ENCODE data around the gene SLC39A8. TPM values are rescaled to one million over a fixed set of nuclear protein-coding genes. Genes with fewer than 3 reads are reported as not detected.

The SLC39A8 gene
- polyA plus RNA-seq, 1 donor from 2014 or later, result 0.53 TPM

GRCh38 chr4:102312417-102312816, 32.9 kb downstream of the SLC39A8 start:
- Histone ChIP-seq H3K79me2 (replicated peaks; ENCODE audit: insufficient read depth, low read length) (no peaks in the 10 kb centered on the region), H3K9me3 (ENCODE audit: low read length) (no peaks in the 10 kb centered on the region), H3K27ac (ENCODE audit: low read length) (no peak overlapping the region), H3K9ac (ENCODE audit: low read length) (no peak overlapping the region), H3K4me2 (ENCODE audit: low read length) (no peak overlapping the region), H3K27me3 (ENCODE audit: insufficient read depth, low read depth, low read length) (no peaks in the 10 kb centered on the region), H3K9me2 (ENCODE audit: insufficient read depth, low read length) (no peaks in the 10 kb centered on the region), H3K4me3 (ENCODE audit: low read length) (no peak overlapping the region), H3F3A (ENCODE audit: insufficient read depth, low read length, poor library complexity, severe bottlenecking) (no peaks in the 10 kb centered on the region), H2AFZ (ENCODE audit: low read depth, low read length) (no peak overlapping the region), H3K36me3 (ENCODE audit: insufficient read depth, low read length) (no peaks in the 10 kb centered on the region), H4K20me1 (ENCODE audit: insufficient read depth) (no peaks in the 10 kb centered on the region)
- TF ChIP-seq REST (IDR thresholded peaks at IDR 0.05; ENCODE audit: borderline replicate concordance) (no peak), RAD21 (conservative IDR thresholded peaks at IDR 0.05) (no peak), TAF1 (IDR thresholded peaks at IDR 0.05; ENCODE audit: low read depth) (no peak), CTCF (IDR thresholded peaks at IDR 0.05; ENCODE audit: poor library complexity, severe bottlenecking) (no peak), SMC3 (conservative IDR thresholded peaks at IDR 0.05; ENCODE audit: poor library complexity) (no peak), EP300 (conservative IDR thresholded peaks at IDR 0.05; ENCODE audit: poor library complexity, severe bottlenecking) (no peak), POLR2AphosphoS5 (IDR thresholded peaks at IDR 0.05) (no peak), EZH2 (IDR thresholded peaks at IDR 0.05; ENCODE audit: borderline replicate concordance, insufficient read depth, low read length, poor library complexity, severe bottlenecking) (no peak), MXI1 (conservative IDR thresholded peaks at IDR 0.05; ENCODE audit: poor library complexity, severe bottlenecking) (no peak)

- H2AFZ ChIP-seq (ENCODE audit: low read depth, low read length), result no peak overlapping the region
- no peaks in the 10 kb centered on the region for H3K9me3 ChIP-seq (ENCODE audit: low read length)
- H3K9ac ChIP-seq (ENCODE audit: low read length), result no peak overlapping the region
- no peak overlapping the region for H3K4me3 ChIP-seq (ENCODE audit: low read length)
- H3K27me3 ChIP-seq (ENCODE audit: insufficient read depth, low read depth, low read length), result no peaks in the 10 kb centered on the region
- no peaks in the 10 kb centered on the region for H3K9me2 ChIP-seq (ENCODE audit: insufficient read depth, low read length)
- TF ChIP-seq CTCF (IDR thresholded peaks at IDR 0.05; ENCODE audit: poor library complexity, severe bottlenecking) (no peak), TAF1 (IDR thresholded peaks at IDR 0.05; ENCODE audit: low read depth) (no peak), SMC3 (conservative IDR thresholded peaks at IDR 0.05; ENCODE audit: poor library complexity) (no peak), EP300 (conservative IDR thresholded peaks at IDR 0.05; ENCODE audit: poor library complexity, severe bottlenecking) (no peak), REST (IDR thresholded peaks at IDR 0.05; ENCODE audit: borderline replicate concordance) (no peak), MXI1 (conservative IDR thresholded peaks at IDR 0.05; ENCODE audit: poor library complexity, severe bottlenecking) (no peak), POLR2AphosphoS5 (IDR thresholded peaks at IDR 0.05) (no peak), RAD21 (conservative IDR thresholded peaks at IDR 0.05) (no peak), EZH2 (IDR thresholded peaks at IDR 0.05; ENCODE audit: borderline replicate concordance, insufficient read depth, low read length, poor library complexity, severe bottlenecking) (no peak)
- no peak overlapping the region for H3K27ac ChIP-seq (ENCODE audit: low read length)
- no peaks in the 10 kb centered on the region for H3K79me2 ChIP-seq (replicated peaks; ENCODE audit: insufficient read depth, low read length)
- no peaks in the 10 kb centered on the region for H3F3A ChIP-seq (ENCODE audit: insufficient read depth, low read length, poor library complexity, severe bottlenecking)
- no peaks in the 10 kb centered on the region for H3K36me3 ChIP-seq (ENCODE audit: insufficient read depth, low read length)
- H3K4me2 ChIP-seq (ENCODE audit: low read length), result no peak overlapping the region
- no peaks in the 10 kb centered on the region for H4K20me1 ChIP-seq (ENCODE audit: insufficient read depth)
These were observed 33.4 kb downstream of the SLC39A8 start for GRCh38 chr4:102311912-102312311.

All from neural cell (in vitro differentiated cells).